ENCODE data around the gene NPRL2. TPM values are rescaled to one million over a fixed set of nuclear protein-coding genes. Genes with fewer than 3 reads are reported as not detected.

NPRL2 gene
- total RNA-seq (ENCODE audit: insufficient read depth, low replicate concordance) = 13.7 TPM

GRCh38 chr3:50350527-50351322, at the start of gene NPRL2, which contains the start of gene CYB561D2:
Gene NPRL2 (minus strand): TSS chr3:50350775. CDS start chr3:50350652, 123 bp downstream.
Gene CYB561D2 (plus strand): TSS chr3:50350862. CDS start chr3:50351434, 572 bp downstream.
- DNase-seq (ENCODE audit: low spot score) = peak; percentile 98

DNA sequence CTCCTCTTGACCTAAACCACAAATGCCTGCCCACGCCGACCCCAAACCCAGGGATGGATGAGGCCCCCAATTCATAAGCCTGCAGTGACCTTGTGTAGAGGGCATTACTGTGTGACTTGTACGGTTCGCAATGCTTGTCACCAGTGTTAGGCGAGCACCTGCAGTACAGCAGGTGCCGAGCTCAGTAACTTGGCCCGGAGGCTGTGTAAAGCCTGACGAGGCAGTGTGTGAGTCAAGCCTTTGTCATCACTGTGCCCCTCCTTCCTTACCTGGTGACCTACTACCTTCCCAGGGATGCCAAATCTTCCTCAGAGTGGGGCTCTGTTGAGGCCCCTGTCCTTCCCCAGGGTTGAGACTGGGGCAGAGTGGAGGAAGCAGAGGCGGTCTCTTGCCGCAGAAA, 45.9 kb upstream of the NPRL2 start:
- no peak for DNase-seq (ENCODE audit: low spot score)

DNA sequence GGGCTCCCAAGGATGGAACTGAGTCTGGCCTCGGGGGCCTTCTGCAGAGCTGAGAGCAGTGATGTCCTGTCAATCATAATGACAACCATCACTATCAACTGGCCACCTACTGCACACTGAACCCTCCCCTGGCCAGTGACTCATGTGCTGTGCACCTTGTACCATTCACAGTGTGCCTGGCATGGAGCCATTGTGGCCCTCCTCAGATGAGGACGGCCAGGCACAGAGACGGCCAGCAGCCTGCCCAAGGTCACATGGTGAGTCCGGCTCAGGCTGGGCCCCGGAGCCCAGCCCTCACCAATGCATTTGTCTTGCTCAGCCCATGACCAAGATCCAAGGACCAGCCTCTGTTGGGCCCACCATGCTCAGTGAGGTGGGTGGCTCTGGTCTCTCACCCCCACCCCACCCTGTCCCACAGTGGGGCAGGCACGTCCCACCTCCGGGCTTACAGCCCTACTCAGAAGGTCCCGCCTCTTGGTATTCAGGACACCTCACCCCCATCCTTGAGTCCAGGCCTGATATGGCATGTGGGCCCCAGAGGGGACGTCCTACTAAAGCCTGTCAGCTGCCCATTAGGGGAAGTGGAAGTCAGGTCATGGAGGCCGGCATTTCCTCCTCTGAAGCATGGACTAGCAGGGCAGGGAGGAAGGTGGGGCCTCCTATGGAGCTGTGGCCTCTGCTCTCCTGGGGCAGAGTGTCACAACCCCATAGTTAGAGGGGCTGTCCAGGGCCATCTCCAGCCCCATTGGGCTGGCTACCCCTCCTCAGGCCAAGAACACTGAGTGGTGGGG, 44.7 kb upstream of the NPRL2 start:
- no peak for DNase-seq (ENCODE audit: low spot score)

GRCh38 chr3:50393061-50393460, 42.5 kb upstream of the NPRL2 start:
- no peak for DNase-seq (ENCODE audit: low spot score)

- no peak for DNase-seq (ENCODE audit: low spot score)
Observed at GRCh38 chr3:50392101-50392715, 41.6 kb upstream of the NPRL2 start.

DNA sequence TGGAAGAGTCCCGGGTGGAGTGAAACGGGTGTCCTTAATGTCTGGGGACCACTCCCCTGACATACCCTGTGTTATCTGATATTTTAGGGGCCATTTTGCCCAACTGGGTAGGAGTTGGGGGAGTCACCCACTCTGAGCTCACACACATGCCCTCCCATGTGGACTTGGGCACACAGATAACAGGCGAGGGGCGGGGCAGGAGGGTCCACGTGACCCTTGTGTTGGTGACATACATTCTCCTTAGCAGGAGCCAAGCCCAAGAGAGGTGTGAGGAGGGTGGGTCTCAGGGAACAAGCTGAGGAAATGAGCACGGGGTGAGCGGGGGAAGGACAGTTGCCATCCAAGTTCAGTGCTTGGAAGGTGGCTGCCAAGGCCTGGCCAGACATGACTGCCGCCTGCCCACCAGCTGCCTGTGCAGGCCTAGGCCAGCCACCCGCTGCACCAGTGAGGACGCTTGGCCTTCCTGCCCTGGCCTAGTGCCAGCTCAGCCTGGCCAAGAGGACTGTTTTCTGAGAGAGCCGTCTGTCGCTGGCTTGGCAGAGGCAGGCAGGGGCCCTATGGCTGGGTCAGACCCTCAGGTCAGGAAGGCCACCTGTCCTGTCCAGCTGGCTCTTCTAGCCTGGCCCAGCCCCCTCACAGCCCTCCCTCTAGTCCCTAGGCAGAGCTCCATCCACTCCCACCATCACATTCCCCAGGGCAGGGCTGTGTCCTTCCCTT, 40.1 kb upstream of the NPRL2 start:
- DNase-seq (ENCODE audit: low spot score) = no peak

DNA sequence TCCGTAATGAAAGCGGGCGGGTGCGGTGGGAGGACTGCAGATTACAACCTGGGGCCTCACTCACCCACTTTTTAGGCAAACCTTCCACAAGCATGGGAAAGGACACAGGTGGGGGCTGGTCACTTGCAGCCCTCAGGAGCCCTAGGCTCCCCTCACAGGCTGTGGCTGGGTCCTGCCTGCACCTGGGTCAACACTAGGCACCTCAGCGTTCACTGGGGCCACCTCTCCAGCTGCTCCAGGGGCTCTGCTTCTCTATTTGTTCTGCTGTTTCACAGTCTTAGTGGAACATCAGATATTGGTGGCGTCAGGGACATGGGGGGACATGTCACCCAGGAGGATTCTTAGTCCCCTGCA, 38.8 kb upstream of the NPRL2 start:
- DNase-seq (ENCODE audit: low spot score) = no peak

- DNase-seq (ENCODE audit: low spot score) = no peak
Observed at GRCh38 chr3:50388720-50389413, 38.3 kb upstream of the NPRL2 start.

- DNase-seq (ENCODE audit: low spot score) = no peak
Observed at GRCh38 chr3:50388016-50388719, 37.6 kb upstream of the NPRL2 start.

- DNase-seq (ENCODE audit: low spot score) = no peak
Observed at GRCh38 chr3:50385754-50386153, 35.2 kb upstream of the NPRL2 start.

GRCh38 chr3:50383750-50384149, 33.2 kb upstream of the NPRL2 start:
- no peak for DNase-seq (ENCODE audit: low spot score)

DNA sequence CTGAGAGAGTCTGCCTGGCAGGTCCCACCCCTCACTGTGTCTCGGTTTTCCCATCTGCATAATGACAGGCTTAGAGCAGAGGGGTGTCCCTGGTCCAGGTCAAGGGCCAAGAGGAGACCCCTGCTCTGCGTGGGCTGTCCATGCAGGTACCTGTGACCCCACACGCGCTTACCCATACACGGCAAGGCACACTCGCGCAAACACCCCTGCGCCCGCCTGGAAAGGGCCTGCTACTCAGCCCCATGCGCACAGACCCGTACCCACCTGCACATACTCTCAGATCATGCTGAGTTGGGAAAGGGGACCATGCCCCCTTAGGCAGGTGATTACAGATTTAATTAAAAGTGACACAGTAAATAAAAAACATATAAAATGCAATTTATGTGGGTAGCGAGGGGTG, 32.1 kb upstream of the NPRL2 start:
- no peak for DNase-seq (ENCODE audit: low spot score)

- DNase-seq (ENCODE audit: low spot score) = no peak
Observed at GRCh38 chr3:50381383-50381782, 30.8 kb upstream of the NPRL2 start.

- DNase-seq (ENCODE audit: low spot score) = no peak
Observed at GRCh38 chr3:50380405-50381085, 30.0 kb upstream of the NPRL2 start.

- DNase-seq (ENCODE audit: low spot score) = no peak
Observed at GRCh38 chr3:50378757-50379156, 28.2 kb upstream of the NPRL2 start.

DNA sequence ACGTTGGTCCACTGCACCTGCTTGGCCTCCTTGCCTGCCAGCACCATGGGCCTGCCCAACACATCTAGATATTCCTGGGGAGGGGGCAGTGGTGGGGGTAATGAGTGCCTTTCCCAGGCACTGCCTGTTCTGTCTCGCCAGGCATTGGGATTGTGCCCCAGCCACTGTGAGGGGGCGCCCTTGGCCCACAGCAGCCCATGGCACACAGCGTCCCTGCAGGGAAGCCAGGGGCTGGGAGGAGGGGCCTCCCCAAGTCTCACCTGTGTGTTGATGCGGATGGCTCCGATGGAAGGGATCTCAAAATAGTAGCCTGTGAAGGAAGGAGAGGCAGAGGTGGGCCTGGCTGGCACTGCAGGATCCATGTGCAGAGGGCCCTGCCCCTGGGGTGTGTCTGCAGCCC, 27.4 kb upstream of the NPRL2 start:
- DNase-seq (ENCODE audit: low spot score) = no peak

DNA sequence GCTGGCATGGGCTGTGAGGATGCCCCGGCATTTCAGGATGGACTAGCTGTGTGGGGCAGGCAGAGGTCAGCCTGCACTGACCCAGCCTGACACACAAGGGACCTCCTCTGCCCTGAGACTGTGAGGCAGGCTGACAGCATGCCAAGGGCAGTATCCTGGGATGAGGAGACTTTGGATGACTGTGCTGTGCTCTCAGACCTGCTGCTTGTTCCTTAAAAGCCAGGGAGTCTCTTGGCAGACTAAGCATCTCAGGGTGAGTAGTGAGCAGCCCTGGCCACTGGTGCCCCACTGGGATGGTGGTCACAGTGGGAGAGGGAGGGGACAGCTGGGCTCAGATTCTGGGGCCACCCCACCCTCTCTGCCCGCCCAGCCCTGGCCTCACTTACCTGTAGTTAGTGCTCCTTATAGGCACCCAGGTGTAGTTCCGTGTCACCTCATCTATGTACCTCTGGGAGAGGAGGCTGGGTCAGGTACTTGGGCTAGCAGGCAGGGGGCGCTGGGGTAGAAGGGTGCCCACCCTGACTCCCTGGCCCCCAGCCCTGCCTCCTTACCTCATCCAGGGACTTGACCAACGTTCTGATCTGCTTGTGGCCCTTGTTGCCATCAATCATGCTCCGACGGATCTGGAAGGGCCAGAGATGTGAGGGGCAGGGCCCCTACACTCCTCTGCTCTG, 24.8 kb upstream of the NPRL2 start:
- no peak for DNase-seq (ENCODE audit: low spot score)

- no peak for DNase-seq (ENCODE audit: low spot score)
Observed at GRCh38 chr3:50374363-50375257, 24.0 kb upstream of the NPRL2 start.

Measured in umbilical cord (tissue), 2 donors.